ENCODE data around the gene PNLIPRP2.

PNLIPRP2 gene

GRCh38 chr10:116612107-116612769 lies 8.5 kb upstream of the PNLIPRP2 start:
- no peak for DNase-seq (ENCODE audit: low spot score)

- no peak for DNase-seq (ENCODE audit: low spot score)
Measured at GRCh38 chr10:116613471-116613870, 7.3 kb upstream of the PNLIPRP2 start.

- no peak for DNase-seq (ENCODE audit: low spot score)
Measured at GRCh38 chr10:116614796-116615195, 6.0 kb upstream of the PNLIPRP2 start.

GRCh38 chr10:116615199-116615776 lies 5.5 kb upstream of the PNLIPRP2 start:
- DNase-seq (ENCODE audit: low spot score) = no peak

GRCh38 chr10:116621476-116621875 lies 723 bp downstream of the PNLIPRP2 start:
- DNase-seq (ENCODE audit: low spot score) = no peak

GRCh38 chr10:116621934-116622655 lies 1.3 kb downstream of the PNLIPRP2 start:
- no peak for DNase-seq (ENCODE audit: low spot score)

GRCh38 chr10:116625845-116626244 lies 5.1 kb downstream of the PNLIPRP2 start:
- no peak for DNase-seq (ENCODE audit: low spot score)

GRCh38 chr10:116626815-116627214 lies 6.1 kb downstream of the PNLIPRP2 start:
- DNase-seq (ENCODE audit: low spot score) = no peak

GRCh38 chr10:116627386-116627933 lies 6.7 kb downstream of the PNLIPRP2 start:
- DNase-seq (ENCODE audit: low spot score) = no peak

GRCh38 chr10:116629340-116629739 lies 8.6 kb downstream of the PNLIPRP2 start:
- DNase-seq (ENCODE audit: low spot score) = no peak

GRCh38 chr10:116630020-116630419 lies 9.3 kb downstream of the PNLIPRP2 start:
- DNase-seq (ENCODE audit: low spot score) = no peak

GRCh38 chr10:116631871-116632295 lies 11.1 kb downstream of the PNLIPRP2 start:
- DNase-seq (ENCODE audit: low spot score) = no peak

GRCh38 chr10:116632596-116633215 lies 12.0 kb downstream of the PNLIPRP2 start:
- no peak for DNase-seq (ENCODE audit: low spot score)

GRCh38 chr10:116633216-116633600 lies 12.5 kb downstream of the PNLIPRP2 start:
- no peak for DNase-seq (ENCODE audit: low spot score)

- no peak for DNase-seq (ENCODE audit: low spot score)
Measured at GRCh38 chr10:116634126-116634975, 13.6 kb downstream of the PNLIPRP2 start.

- no peak for DNase-seq (ENCODE audit: low spot score)
Measured at GRCh38 chr10:116636385-116636784, 15.6 kb downstream of the PNLIPRP2 start.

GRCh38 chr10:116636976-116637375 lies 16.2 kb downstream of the PNLIPRP2 start:
- DNase-seq (ENCODE audit: low spot score) = no peak

GRCh38 chr10:116637830-116638229 lies 17.1 kb downstream of the PNLIPRP2 start:
- no peak for DNase-seq (ENCODE audit: low spot score)

- no peak for DNase-seq (ENCODE audit: low spot score)
Measured at GRCh38 chr10:116646502-116646901, 25.7 kb downstream of the PNLIPRP2 start.

- no peak for DNase-seq (ENCODE audit: low spot score)
Measured at GRCh38 chr10:116648903-116649302, 28.1 kb downstream of the PNLIPRP2 start.

- no peak for DNase-seq (ENCODE audit: low spot score)
Measured at GRCh38 chr10:116653885-116654284, 33.1 kb downstream of the PNLIPRP2 start.

- no peak for DNase-seq (ENCODE audit: low spot score)
Measured at GRCh38 chr10:116654816-116655215, 34.1 kb downstream of the PNLIPRP2 start.

All from HuH-7.5 (cell line).